ENCODE measurements around the gene UNC119.

UNC119 gene

DNA sequence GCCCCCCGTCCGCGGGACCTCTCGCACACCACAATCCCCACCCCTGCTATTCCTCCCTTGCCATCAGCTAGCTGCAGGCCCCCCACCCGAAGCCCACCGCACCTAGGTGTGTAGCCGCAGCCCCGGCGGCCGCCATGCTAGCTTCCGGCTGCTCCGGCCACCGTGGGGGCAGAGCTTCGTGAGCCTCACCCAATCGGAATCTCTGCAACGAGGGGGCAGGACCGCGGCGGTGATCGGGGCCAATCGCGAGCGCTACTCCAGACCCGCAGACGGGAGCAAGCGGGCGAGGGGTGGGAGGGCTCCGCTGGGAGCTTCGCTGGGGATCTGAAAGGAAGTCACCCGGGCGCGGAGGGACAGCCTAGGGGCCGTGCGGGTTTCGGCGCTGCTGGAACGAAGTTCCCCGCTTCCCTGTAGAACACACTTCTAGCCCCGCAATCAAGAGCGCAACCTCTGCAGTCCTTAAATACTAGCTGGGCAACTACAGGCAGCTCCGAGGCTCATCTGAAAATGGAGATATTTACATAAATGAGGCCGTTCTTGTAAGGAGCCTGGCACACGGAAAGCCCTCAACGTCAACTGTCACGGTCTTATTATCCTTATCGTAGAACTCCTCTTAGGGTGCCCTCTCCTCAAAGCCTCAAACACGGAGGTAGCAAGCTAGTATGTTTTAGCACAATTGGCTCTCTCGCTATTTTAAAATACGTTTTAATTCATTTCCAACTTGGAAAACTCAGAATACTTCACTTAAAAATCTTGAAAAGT is 19.1 kb upstream of the UNC119 start, which contains the start of gene PIGS:
Gene PIGS (minus strand): TSS at position 164 of the 762 bp plus-strand sequence. CDS start 28 bp downstream, at position 136.
- Histone ChIP-seq H3K4me1 (ENCODE audit: control insufficient read depth, insufficient read depth, low read length) (peaks cover 23% of the 10 kb centered on the region), H3K27me3 (ENCODE audit: control insufficient read depth, insufficient read depth, low read length) (no peaks in the 10 kb centered on the region), H3K9ac (ENCODE audit: low read length) (peak within 1 kb of the TSS; percentile 87), H3K4me3 (ENCODE audit: low read length) (peak within 1 kb of the TSS; percentile 43), H3K9me3 (ENCODE audit: control insufficient read depth, low read length) (no peaks in the 10 kb centered on the region), H3K36me3 (ENCODE audit: control insufficient read depth, insufficient read depth, low read length) (no peaks in the 10 kb centered on the region)

DNA sequence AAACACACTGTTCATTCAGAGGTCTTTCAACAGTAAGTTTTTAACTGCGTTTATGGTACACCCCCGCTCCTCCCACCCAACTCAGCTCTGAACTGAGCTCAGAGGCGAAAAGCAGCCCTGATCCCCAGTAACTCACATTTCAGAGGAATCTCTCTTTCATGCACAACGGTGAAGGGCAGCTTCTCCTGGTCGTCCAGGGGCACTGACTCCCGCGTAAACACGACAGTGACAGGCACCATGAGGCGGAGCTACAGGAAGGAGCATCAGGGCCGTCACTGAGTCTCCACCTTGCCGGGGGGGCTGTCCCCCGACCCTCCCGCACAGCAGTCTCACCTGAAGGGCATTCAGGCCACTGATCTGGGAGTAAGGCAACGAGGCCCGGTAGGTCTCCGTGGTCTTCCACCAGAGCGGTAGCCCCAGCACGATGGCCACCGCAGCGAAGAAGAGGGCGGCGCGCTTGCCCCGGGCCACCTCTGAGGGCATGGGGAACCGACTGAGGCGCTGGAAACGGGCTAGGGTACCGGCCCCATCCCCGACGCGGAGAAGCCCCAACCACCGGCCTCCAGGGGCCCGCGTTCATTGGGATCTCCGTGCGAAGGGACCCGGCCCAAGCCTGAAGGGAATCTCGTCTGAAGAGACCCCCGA is 18.4 kb upstream of the UNC119 start:
- Histone ChIP-seq H3K9ac (ENCODE audit: low read length) (peak overlapping the region; percentile 87), H3K4me1 (ENCODE audit: control insufficient read depth, insufficient read depth, low read length) (peaks cover 23% of the 10 kb centered on the region)

GRCh38 chr17:28569446-28569845 is 17.0 kb upstream of the UNC119 start:
- Histone ChIP-seq H3K27me3 (ENCODE audit: control insufficient read depth, insufficient read depth, low read length) (no peaks in the 10 kb centered on the region), H3K9me3 (ENCODE audit: control insufficient read depth, low read length) (no peaks in the 10 kb centered on the region), H3K36me3 (ENCODE audit: control insufficient read depth, insufficient read depth, low read length) (no peaks in the 10 kb centered on the region), H3K4me3 (ENCODE audit: low read length) (no peak overlapping the region), H3K9ac (ENCODE audit: low read length) (no peak overlapping the region), H3K4me1 (ENCODE audit: control insufficient read depth, insufficient read depth, low read length) (peaks cover 23% of the 10 kb centered on the region)

More for the DNA sequence above, 18.4 kb upstream of the UNC119 start:
- no peaks in the 10 kb centered on the region for H3K36me3 ChIP-seq (ENCODE audit: control insufficient read depth, insufficient read depth, low read length)
- no peaks in the 10 kb centered on the region for H3K27me3 ChIP-seq (ENCODE audit: control insufficient read depth, insufficient read depth, low read length)
- no peaks in the 10 kb centered on the region for H3K9me3 ChIP-seq (ENCODE audit: control insufficient read depth, low read length)
- peak overlapping the region; percentile 43 for H3K4me3 ChIP-seq (ENCODE audit: low read length)

GRCh38 chr17:28567604-28568003 is 15.2 kb upstream of the UNC119 start:
- no peaks in the 10 kb centered on the region for H3K36me3 ChIP-seq (ENCODE audit: control insufficient read depth, insufficient read depth, low read length)
- no peaks in the 10 kb centered on the region for H3K27me3 ChIP-seq (ENCODE audit: control insufficient read depth, insufficient read depth, low read length)
- peaks cover 9% of the 10 kb centered on the region for H3K4me1 ChIP-seq (ENCODE audit: control insufficient read depth, insufficient read depth, low read length)
- no peak overlapping the region for H3K9ac ChIP-seq (ENCODE audit: low read length)
- no peak overlapping the region for H3K4me3 ChIP-seq (ENCODE audit: low read length)
- H3K9me3 ChIP-seq (ENCODE audit: control insufficient read depth, low read length) = no peaks in the 10 kb centered on the region

GRCh38 chr17:28563475-28563874 is 11.1 kb upstream of the UNC119 start:
- Histone ChIP-seq H3K4me1 (ENCODE audit: control insufficient read depth, insufficient read depth, low read length) (no peaks in the 10 kb centered on the region), H3K27me3 (ENCODE audit: control insufficient read depth, insufficient read depth, low read length) (no peaks in the 10 kb centered on the region), H3K9me3 (ENCODE audit: control insufficient read depth, low read length) (no peaks in the 10 kb centered on the region), H3K36me3 (ENCODE audit: control insufficient read depth, insufficient read depth, low read length) (peaks cover 2% of the 10 kb centered on the region), H3K4me3 (ENCODE audit: low read length) (no peak overlapping the region), H3K9ac (ENCODE audit: low read length) (no peak overlapping the region)

- H3K36me3 ChIP-seq (ENCODE audit: control insufficient read depth, insufficient read depth, low read length) = peaks cover 26% of the 10 kb centered on the region
Measured at GRCh38 chr17:28555022-28555421, 2.6 kb upstream of the UNC119 start.

DNA sequence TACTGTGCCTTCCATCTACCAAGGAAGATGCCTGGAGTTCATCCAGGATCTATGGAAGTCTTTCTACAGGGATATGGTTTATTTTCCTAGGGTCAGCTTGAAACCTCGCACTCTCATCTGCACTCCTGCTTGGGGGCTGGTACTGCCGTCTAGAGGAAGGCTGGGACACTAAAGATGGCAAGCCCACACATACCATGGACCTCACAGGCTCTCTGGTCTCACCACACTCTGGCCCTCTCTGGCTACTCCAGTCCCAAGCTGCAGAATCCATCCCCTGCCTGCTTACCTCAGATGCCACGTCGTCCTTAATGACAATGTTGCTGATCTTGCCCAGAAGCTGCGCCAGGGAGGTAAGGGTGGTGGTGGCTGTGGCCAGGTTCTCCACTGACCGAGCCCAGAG is 2.1 kb upstream of the UNC119 start:
- Histone ChIP-seq H3K4me1 (ENCODE audit: control insufficient read depth, insufficient read depth, low read length) (peaks cover 15% of the 10 kb centered on the region), H3K9me3 (ENCODE audit: control insufficient read depth, low read length) (no peaks in the 10 kb centered on the region), H3K9ac (ENCODE audit: low read length) (no peak overlapping the region), H3K27me3 (ENCODE audit: control insufficient read depth, insufficient read depth, low read length) (no peaks in the 10 kb centered on the region), H3K36me3 (ENCODE audit: control insufficient read depth, insufficient read depth, low read length) (peaks cover 26% of the 10 kb centered on the region), H3K4me3 (ENCODE audit: low read length) (no peak overlapping the region)

More at GRCh38 chr17:28555022-28555421, 2.6 kb upstream of the UNC119 start:
- no peak overlapping the region for H3K9ac ChIP-seq (ENCODE audit: low read length)
- H3K4me3 ChIP-seq (ENCODE audit: low read length) = no peak overlapping the region
- no peaks in the 10 kb centered on the region for H3K9me3 ChIP-seq (ENCODE audit: control insufficient read depth, low read length)
- no peaks in the 10 kb centered on the region for H3K27me3 ChIP-seq (ENCODE audit: control insufficient read depth, insufficient read depth, low read length)
- peaks cover 15% of the 10 kb centered on the region for H3K4me1 ChIP-seq (ENCODE audit: control insufficient read depth, insufficient read depth, low read length)

DNA sequence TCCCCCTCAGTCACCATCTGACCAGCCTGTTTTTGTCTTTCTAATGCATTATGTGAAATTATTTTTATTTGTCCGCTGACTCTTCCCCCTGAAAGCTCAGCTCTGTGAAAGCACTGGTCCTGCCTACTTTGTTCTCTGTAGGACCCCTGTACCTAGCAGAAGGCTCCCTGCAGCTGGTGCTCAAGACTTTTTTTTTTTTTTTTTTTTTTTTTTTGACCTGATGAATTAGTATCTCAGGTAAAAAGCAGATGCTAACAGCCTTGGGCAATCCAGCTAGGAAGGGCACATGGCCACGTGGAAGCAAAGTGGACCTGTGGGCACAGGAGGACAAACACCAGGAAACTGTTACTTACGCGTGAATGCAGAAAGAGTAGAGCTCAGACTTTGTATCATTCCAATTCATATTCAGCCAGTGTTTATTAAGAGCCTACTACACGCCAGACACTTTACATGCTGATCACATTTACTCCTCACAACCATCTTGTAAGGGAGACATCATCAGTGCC is 629 bp upstream of the UNC119 start:
- H3K9me3 ChIP-seq (ENCODE audit: control insufficient read depth, low read length) = no peaks in the 10 kb centered on the region
- no peak overlapping the region for H3K4me3 ChIP-seq (ENCODE audit: low read length)
- no peak overlapping the region for H3K9ac ChIP-seq (ENCODE audit: low read length)
- peaks cover 20% of the 10 kb centered on the region for H3K36me3 ChIP-seq (ENCODE audit: control insufficient read depth, insufficient read depth, low read length)
- no peaks in the 10 kb centered on the region for H3K27me3 ChIP-seq (ENCODE audit: control insufficient read depth, insufficient read depth, low read length)
- peaks cover 19% of the 10 kb centered on the region for H3K4me1 ChIP-seq (ENCODE audit: control insufficient read depth, insufficient read depth, low read length)

DNA sequence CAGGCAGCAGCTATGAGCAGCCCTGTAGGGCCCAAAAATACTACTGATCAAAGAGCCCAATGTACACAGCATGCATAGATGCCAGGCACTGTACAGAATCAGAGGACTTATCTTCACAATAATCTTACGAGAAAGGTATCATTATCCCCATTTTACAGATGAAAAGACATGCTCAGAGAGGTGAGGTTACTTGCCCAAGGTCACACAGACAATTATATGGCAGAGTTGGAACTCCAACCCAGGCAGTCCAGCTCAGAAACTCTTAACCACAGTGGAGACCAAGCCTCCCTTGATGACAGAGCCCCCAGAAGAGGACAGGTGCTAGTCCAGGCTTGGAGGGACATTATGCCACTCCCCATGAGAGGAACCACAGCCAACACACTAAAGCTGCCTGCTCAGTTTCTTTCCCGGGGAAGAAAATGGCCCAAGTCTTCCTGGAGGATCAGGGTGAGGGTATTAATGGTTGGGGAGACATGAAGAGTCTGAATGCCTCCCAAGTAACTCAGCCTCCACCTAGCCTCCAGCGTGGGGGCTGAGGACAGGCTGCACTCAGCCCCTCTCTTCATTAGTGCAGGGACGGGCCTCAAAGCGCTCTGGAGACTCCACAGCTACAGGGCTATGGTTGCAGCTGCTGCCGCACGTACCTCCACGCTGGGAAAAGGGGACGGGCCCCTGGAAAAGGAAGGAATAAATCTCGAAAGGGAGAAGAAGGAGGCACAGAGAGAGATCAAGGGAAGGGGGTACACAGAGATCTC is 826 bp downstream of the UNC119 start:
- H3K9ac ChIP-seq (ENCODE audit: low read length) = peak overlapping the region; percentile 58
- H3K36me3 ChIP-seq (ENCODE audit: control insufficient read depth, insufficient read depth, low read length) = peaks cover 12% of the 10 kb centered on the region
- H3K27me3 ChIP-seq (ENCODE audit: control insufficient read depth, insufficient read depth, low read length) = no peaks in the 10 kb centered on the region
- no peaks in the 10 kb centered on the region for H3K9me3 ChIP-seq (ENCODE audit: control insufficient read depth, low read length)
- H3K4me1 ChIP-seq (ENCODE audit: control insufficient read depth, insufficient read depth, low read length) = peaks cover 19% of the 10 kb centered on the region
- no peak overlapping the region for H3K4me3 ChIP-seq (ENCODE audit: low read length)

DNA sequence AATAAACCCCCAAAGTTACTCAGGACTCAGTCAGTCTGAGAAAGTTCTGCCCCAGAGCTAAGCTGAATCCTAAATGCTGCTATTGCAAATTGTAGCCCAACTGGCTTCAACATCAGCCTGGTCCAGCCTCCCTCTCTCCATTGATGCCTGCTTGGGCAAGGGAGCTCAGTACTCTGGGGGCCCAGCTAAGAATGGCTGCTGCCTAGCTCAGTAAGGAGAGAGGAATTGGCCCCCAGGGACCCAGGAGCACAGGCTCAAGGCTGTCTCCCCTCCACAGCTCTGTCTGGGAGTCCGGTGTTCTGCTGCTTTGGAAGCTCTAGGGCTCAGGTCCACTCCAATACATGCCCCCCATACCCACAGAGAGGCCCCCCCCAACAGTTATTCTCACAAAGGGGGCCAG is 1.6 kb downstream of the UNC119 start:
- no peaks in the 10 kb centered on the region for H3K9me3 ChIP-seq (ENCODE audit: control insufficient read depth, low read length)
- no peak overlapping the region for H3K9ac ChIP-seq (ENCODE audit: low read length)
- H3K4me3 ChIP-seq (ENCODE audit: low read length) = no peak overlapping the region
- H3K27me3 ChIP-seq (ENCODE audit: control insufficient read depth, insufficient read depth, low read length) = no peaks in the 10 kb centered on the region
- peaks cover 12% of the 10 kb centered on the region for H3K36me3 ChIP-seq (ENCODE audit: control insufficient read depth, insufficient read depth, low read length)
- peaks cover 19% of the 10 kb centered on the region for H3K4me1 ChIP-seq (ENCODE audit: control insufficient read depth, insufficient read depth, low read length)

- no peak overlapping the region for H3K4me3 ChIP-seq (ENCODE audit: low read length)
- H3K27me3 ChIP-seq (ENCODE audit: control insufficient read depth, insufficient read depth, low read length) = no peaks in the 10 kb centered on the region
- H3K9me3 ChIP-seq (ENCODE audit: control insufficient read depth, low read length) = no peaks in the 10 kb centered on the region
- H3K36me3 ChIP-seq (ENCODE audit: control insufficient read depth, insufficient read depth, low read length) = peaks cover 9% of the 10 kb centered on the region
- no peak overlapping the region for H3K9ac ChIP-seq (ENCODE audit: low read length)
- H3K4me1 ChIP-seq (ENCODE audit: control insufficient read depth, insufficient read depth, low read length) = peaks cover 19% of the 10 kb centered on the region
Measured at GRCh38 chr17:28549236-28550132, 2.9 kb downstream of the UNC119 start.

Data from mucosa of stomach (tissue), 1 donor.